Globus pallidus (tissue), 1 donor: Measurements from ENCODE around the gene TSPAN11.

Experiments used
- DNase-seq: peaks from one replicate; pipeline ENCODE4 v3.0.0-alpha.2; 2015; ENCODE audit warnings: low spot score

The TSPAN11 gene

DNA sequence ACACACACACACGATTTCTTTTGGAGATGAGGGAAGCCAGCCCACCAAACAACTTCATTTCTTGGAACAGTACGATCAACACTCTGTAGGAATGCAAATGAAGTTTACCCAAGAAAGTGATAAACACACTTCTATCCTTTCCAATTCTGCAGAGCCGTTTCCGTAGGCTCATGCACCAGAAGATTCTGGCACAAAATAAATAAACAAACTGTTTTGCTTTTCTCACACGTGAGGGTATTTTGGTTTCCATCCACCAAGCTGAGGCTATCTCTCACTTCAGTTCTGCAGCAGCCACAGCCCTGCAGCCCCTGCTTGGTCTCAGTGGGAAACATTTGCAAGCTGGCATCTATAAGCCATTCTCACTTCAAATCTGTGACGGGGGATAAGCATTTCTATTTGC, 15.3 kb upstream of the TSPAN11 start:
- no peak for DNase-seq

DNA sequence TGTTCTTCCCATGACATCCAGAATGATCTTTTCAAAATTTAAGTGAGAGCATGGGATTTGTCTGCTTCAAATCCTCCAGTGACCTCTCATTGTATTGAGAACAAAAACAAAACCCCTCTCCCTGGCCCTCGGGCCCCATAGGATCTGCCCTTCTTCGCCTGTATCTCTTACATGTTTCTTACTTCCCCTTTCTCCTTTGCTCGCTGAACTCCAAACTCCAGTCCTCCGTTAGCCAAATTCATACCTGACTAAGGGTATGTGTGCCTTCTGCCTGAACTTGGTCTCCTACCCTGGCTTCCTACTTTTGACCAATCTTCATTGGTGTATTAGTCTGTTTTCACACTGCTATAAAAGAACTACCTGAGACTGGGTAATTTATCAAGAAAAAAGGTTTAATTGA, 13.2 kb upstream of the TSPAN11 start:
- no peak for DNase-seq

DNA sequence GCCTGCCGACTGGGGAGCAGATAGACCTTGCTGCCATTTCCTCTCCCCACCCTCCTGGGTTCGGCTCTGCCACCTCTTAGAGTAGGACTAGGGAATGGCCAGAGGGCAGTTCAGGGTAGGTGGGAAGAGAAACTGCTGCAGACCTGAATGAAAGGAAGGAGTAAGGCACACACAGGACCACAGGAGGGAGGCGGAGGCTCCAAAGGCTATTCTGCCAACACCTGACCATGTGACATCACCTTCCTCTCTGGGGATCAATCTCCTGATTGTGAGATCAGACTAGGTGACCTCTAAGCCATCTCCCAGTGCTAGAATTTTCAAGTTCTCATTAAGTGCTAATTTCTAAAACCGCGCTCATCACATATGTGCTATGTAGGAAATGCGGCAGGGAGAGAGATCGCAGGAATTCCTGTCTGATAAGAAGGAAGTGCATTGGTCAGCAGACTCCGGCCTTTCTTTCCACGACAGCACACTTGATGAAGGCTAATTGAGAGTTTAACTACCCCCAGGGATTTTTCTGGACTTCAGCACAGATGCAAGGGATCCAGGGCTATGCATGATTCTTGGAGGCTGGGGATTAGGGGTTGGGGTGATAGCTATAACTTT, 11.5 kb upstream of the TSPAN11 start:
- DNase-seq = no peak

DNA sequence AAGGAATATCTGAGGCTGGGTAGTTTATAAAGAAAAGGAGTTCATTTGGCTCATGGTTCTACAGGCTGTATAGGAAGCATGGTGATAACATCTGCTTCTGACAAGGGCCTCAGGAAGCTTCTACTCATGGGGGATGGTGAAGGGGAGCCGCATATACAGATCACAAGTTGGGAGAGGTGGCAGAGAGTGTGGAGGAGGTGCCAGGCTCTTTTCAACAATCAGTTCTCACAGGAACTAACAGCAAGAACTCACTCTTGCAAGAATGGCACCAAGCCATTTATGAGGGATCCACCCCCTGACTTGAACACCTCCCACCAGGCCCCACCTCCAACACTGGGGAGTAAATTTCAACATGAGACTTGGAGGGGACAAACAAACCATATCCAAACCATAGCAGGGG, 3.5 kb upstream of the TSPAN11 start:
- no peak for DNase-seq

DNA sequence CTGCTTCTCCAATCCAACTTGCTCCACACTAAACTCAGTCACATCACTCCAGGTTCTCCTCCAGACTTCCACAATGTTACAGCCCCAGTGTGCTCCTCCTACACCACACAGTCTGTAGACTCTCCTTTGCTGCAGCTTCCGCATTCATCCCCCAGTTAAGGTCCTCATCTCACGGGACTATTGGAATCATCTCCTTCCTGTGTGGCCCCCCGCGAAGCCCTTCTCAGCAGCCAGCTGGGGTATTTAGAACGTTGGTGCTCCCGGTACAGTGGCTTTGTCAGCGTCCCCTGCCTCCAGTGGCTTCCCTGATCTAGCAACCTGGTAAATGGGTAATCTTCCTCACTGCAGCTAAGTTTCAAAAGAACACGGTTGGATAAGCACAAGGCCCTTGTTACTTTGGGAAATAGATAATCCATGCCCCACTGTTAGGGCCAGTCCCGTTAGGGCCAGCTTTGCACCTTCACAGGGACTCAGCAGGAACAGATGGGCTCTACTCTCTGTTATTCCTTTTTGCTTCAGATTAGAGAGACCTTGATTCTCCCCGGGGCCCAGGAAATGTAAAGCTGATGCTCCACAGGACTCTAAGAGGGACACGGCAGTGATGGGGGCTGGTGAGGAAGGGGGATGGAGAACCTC, 823 bp upstream of the TSPAN11 start:
- DNase-seq = no peak

DNA sequence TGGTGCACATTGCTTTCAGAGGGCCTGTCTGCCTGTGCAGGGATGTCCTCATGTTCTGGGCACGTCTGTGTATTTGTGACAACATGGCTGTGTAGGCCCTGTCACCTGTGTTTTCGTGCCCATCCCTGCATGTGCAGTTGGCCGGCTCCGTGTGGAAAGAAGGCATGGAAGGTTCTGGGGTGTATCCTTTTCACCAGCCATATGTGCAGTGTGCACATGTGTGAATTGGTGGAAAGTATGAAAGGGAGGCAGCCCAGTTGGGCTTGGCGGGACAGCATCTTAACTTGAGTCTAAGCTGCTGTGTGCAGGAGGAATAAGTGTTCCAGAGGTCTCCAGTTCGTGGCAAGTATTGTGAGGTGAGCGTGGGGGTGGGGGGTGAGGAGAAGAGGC, 669 bp downstream of the TSPAN11 start:
- no peak for DNase-seq

DNA sequence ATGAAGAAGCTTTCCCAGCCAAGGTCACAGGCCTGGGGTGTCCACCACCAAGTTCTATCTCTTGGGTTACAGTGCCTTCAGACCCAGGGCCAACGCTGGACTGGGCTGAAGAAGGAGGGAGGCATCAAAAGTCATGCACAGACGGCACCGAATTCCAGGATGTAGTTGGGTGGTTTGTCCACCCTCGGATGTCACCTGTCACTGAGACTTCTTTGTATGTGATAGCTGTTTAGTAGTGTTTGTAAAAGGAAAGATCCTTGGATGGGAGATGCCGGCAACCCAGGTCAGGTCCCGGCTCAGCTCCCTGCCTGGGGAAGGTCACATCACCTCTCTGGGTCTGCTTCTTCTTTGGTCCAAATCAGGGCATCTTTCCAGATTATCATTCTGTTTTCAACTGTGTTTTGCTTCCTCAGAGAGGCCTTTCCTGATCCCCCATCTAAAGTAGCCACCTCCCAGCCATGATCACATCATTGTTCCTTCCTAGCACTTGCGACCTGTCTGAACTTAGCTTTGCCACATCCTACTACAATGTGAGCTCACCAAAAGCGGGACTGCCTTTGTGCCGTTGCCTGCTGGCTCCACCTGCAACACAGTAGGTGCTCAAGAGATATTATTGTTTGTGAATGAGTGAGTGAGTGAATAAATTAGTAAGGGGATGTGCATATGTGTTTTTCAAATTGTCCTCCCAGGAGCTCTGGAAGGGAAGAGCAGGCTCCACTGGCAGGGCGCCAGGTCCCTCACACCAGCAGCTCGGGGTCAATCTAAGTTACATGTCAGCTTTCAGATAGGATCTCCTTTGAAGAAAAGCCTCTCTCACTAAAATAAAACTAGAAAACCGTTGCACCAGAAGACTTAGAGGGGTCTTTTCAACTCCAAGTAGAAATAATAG, 2.1 kb downstream of the TSPAN11 start:
- no peak for DNase-seq

DNA sequence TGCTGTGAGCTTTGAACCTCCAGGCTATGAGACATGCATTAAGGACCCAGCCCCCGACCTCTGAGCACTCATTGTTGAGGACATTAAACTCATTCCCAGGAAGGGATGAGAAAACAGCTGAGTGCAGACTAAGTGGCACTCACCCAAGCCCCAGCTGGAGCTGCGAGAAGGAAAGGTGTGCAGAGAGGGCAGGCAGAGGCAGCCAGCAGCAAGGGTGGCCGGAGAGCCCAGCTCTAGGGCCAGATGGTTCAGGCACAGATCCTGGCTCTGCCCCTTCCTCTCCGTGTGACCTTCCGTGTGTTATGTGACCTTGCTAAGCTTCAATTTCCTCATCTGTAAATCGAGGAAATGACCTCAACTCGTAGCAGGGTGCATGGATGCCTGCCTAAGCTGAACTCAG, 3.7 kb downstream of the TSPAN11 start:
- DNase-seq = no peak

DNA sequence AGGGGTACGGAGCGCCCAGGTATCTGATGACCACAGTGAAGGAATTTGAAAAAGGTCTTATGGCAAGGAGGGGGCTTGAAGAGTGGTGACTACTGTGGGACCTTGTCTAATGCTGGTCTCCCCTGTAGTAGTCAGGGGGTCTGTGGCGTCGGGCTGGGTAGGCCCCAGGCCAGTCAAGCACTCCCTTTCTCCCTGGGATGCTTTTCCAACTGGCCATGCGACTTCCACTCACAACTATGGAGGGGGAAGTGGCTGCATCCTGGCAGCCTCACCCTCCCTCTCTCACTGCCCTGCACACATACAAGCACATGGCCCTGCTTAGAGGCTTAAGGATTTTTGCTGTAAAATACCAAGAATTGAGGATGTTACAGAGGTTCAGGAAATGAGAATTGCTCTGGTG, 4.1 kb downstream of the TSPAN11 start:
- no peak for DNase-seq

DNA sequence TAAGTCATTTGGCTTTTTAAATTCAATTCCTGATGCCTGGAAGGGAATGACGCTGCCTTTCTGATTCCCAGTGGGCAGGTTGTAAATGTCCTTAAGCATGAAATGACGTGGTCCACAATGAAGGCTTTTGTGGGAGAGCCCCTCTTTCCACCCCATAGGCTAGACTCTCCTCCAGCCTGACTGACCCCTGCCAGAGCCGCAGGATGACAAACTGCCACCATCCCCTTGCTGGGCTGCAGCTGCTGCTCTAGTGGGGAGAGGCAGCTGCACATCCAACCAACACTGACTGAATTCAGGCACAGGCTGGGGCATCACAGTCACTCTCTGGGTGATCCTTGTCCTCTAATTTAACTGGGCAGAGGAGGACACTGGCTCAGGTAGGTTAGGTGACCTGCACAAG, 6.3 kb downstream of the TSPAN11 start:
- DNase-seq = no peak

DNA sequence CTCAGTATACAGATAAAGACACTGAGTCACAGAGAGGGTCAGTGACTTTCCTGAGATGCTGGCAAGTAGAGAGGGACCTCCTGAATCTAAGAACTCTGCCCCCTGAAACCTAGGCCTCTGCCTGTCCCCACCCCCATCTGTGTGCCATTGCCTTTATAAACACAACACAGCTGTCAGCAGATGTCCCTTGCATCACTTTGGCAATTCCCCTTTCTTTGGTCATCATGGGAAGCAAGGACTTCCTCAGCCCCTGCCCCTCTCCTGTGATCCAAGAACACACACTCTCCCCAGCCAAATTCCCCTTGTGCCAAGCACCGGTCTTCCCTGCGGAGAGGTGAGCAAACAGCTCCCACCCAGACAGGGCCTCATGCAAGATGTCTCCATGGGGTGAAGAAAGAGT, 8.3 kb downstream of the TSPAN11 start:
- no peak for DNase-seq

DNA sequence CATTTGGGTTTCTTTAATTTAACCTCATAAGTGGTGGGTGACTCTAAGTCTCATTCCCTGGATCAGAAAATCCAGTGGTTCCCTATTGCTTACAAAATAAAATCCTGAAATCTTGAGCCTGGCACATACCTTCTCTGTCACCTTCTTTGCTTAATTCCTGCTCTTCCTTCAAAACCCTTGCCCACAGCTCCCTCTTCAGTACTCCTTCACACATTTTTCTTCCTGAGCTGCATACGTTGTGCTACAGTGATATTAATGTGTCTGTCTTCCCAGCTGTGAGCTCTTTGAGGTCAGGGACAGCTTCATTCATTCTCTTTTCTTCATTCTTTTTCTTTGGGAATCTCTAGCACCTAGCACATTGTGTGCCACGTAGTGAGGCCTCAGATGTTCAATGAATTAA, 9.5 kb downstream of the TSPAN11 start:
- DNase-seq = no peak

DNA sequence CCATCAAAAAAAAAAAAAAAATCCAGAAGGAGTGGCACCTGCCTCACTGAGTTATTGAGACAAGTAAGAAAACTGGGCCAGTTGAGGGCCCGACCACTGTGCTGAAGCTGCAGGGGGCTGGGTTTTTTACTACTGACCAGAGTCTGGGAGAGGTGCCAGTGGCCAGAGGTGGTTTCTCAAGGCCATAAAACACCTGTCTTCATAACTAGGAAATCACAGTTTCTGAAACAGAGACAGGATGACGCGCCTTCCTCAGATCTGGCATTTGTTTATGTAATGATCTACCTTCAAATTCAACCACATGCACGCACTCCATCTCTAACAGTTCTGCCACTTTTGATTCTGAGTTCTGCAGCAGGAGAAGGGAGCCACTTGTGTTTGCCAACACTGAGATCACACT, 12.7 kb downstream of the TSPAN11 start:
- DNase-seq = no peak

DNA sequence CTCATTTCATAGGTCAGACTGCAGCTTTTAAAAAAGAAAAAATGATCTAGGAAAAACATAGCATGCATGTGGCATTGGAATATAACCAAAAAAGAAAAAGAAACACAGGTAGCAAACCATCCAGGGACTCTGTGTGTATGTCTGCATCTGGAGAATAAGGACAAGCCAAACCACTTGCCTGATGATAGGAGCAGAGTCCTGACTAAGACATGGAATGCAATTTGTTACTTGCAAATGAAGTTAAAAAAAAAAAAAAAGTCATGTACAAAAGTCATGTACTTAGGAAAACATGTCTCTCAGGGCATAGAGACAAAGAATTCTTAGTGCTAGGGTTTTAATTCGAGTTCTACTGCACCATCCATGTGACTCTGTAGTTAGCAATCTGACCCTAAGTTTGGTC, 15.9 kb downstream of the TSPAN11 start:
- DNase-seq = no peak

DNA sequence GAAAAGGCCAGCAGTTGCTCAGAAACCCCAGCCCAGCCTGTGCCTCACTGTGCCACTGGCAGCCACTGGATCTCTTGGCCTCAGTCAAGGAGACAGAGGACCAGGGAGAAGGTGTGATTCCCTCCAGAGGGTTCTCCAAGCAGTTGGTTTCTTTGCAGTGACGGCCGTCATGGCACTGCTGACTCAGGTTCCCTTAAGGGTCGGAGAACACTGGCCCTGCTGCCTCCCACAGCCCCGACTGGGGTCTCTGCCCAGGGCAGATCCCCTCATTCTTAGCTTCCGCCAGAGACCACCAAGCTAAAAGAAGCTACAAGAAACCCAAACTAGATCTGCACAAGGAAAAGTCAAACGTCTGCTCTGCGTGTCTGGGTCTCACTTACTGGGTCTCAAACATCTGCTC, 16.4 kb downstream of the TSPAN11 start:
- no peak for DNase-seq

DNA sequence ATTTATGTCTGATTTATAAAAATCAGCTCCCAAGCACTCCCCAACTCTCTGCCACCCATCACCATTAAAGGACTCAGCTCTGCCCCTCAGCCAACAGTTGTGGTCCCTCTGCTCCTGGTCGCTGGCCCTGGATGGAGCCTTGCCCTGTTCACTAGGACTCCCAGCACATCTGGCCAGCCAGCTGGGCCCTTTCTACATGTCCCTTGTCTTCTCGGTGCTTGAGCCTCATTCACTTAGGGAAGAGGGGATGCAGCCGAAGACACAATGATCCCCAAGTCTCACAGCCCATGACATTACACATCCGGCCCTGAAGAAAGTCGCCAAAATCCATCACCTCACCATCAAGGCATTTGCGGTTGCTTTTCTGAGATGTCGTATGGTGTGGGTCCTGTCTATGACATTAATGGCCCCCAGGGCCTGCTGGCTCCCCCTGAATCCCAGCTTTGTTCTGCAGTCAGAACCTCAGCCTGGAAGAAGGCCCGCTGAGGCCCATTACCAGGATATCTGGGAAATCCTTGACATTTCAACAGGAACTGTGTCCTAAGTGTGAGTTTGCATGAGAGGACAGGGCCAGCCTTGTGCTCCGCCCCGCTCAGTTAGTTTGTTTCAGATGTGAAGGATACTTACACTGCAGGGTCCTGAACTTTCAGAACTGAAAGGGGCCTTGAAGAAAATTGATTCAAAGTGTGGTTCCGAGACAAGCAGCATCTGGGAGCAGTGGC, 19.1 kb downstream of the TSPAN11 start:
- no peak for DNase-seq

DNA sequence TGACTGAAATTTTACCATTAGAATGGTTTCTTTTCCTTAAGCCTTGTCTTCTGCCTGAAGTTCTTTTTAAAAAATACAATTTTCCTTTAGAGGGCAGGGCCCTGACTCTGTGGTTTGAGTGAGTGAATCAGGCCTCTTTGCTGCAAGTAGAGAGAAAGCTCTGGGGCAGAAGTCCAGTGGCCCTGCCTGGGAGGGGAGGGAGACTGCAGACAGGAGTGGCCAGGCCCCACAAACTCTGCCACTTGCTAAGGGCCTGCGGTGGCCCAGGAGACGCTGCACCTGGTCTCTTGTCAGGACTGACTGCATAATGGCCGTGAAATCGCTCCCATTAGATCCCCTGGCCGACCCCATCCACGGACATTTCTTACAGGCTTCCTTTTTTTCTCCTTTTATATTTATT, 25.5 kb downstream of the TSPAN11 start:
- DNase-seq = no peak

DNA sequence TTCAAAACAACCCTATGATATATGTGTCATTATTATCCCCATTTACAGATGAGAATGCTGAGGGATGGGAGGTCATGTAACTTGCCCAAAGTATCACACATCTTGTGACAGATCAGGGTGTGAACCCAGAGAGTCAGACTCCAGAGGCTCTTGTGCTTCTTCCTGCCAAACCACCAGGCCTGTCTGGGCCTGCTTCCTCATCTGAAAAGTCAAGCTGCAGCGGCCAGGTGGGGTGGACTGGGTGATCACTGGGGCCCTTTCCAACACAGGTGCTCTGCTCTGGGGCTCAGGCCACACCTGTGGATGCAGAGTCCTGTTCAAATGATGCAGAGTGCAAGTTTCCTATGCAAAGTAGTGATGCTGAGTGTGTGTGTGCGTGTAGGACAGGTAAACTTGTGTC, 26.7 kb downstream of the TSPAN11 start:
- no peak for DNase-seq

DNA sequence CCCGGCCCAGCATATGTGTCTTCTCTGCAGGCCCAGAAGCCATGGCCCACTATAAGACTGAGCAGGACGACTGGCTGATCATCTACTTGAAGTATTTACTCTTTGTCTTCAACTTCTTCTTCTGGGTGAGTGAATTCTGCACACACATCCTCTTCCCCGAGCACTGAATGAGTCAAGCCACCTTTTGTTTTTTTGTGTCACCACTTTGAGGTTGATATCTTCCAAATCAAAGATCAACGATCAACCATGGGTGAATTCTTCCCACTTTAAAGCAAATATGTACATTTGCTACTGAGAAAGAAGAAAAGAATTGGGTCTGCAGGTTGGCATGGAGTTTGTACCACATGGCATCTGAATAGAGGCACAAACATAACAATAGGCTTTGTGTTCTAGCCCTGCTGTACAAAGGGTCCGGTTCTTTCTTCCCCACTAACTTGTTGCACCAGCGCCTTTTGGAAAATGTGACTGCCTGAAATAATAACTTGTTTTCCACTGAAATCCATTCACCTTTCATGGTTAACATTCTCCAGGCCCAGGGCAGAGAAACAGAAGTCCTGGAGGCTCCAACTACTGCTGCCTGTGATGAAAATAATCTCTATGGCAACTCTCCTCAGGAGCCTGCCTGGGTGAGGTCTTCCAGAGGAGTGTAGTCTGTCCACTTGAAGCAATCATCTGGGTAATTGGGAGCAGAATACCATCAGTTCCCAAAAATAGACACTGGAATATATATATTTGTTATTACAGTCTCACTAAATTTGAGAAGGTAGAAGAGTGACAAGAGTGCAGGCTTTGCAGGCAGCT, 27.6 kb downstream of the TSPAN11 start:
- DNase-seq = peak; percentile 78

DNA sequence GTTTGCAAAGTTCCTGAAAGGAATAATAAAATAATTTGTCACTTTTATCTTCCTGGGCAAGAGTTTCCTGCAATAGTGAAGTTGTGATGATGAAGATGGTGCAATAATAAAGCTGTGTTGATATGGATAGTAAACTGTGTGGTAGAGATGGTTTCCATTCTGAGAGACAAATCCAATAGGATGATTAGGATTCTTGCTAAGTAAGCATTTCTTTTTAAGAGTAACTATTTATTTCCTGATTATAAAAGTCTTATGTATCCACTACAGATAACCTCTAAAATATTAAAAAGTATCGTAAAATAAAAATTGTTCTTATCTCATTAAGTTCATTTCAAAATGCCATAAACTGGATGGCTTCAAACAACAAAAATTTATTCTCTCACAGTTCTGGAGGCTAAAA, 28.7 kb downstream of the TSPAN11 start:
- no peak for DNase-seq

DNA sequence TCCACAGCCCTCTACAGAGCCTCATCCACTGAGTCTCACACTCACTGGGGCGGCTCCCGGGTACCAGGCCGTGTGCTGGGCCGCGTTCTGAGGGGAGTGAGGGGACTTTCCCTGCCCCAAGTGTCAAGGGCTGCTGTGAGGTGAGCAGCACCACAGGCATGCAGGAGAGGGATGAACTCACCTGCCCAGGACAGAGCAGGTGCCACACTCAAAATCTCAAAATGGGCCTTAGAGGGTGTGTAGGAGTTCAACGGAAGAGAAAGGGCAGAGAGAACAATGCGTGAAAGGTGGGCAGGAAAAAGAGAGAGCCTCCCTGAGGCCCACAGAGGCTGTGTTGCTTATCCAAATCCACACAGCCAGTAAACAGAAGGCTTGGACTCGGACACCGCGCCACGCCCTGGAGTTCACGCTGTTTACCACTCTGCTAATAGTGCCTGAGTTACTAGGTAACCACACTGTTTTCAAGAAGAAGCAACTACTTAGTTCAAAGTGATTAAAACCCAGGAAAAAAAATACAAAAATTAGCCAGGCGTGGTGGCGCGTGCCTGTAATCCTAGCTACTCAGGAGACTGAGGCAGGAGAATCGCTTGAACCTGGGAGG, 32.7 kb downstream of the TSPAN11 start:
- no peak for DNase-seq
